HG02973 (cell line): Measurements from ENCODE around the gene TMEM132C.

ENCODE experiments used
- ATAC-seq: cut with Tn5 transposase; IDR thresholded peaks from one replicate; pipeline ENCODE4 v1.9.1; 2021; ENCODE audit warnings: moderate library complexity; ENCODE audit not compliant: unreplicated experiment

The TMEM132C gene

DNA sequence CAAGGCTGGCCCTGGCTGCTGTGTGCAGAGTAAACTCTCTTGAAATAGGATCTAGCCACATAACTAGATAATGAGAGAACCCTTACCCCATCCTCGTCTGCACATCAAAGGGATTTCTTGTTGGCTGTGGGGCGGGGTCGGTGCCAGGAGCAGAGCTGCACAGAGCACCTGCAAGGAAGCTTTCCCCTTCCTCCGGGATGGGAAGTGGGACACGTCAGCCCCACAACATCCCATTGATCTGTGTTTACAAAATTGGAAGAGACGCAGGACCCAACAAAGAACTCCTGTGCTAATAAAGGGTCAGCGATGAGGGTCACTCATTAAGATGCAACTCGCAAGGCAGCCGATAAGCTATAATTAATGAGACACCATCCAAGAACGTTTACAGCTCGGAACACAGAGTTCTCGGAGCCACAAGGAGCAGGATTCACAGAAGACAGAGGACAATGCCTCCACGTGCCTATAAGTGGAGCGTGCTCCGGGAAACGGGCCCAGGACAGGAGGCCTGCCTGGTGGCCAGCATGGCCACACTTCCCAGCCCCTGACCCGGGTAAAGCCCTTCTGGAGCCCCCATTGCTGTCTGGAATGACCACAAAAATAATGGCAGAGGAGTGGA is 385.3 kb downstream of the TMEM132C start:
- no peak for ATAC-seq

GRCh38 chr12:128654468-128654867 is 387.5 kb downstream of the TMEM132C start:
- ATAC-seq, result no peak

- no peak for ATAC-seq
Observed at GRCh38 chr12:128657378-128657777, 390.4 kb downstream of the TMEM132C start.

- no peak for ATAC-seq
Observed at GRCh38 chr12:128660532-128661225, 393.7 kb downstream of the TMEM132C start.

DNA sequence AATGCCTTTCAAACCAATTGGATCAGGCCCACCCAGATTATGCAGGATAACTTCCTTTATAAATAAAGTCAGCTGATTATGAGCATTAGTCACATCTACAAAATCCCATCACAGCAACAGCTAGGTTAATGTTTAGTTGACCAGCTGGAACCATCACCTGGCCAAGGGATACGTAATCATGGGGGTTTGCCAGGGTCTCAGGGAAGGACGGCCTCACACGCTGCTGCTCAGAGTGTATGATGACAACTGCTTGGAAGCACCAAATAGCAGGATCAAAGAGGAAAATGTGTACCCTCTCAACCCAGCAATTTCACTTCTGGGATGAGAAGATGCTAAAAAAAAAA is 394.2 kb downstream of the TMEM132C start:
- no peak for ATAC-seq

DNA sequence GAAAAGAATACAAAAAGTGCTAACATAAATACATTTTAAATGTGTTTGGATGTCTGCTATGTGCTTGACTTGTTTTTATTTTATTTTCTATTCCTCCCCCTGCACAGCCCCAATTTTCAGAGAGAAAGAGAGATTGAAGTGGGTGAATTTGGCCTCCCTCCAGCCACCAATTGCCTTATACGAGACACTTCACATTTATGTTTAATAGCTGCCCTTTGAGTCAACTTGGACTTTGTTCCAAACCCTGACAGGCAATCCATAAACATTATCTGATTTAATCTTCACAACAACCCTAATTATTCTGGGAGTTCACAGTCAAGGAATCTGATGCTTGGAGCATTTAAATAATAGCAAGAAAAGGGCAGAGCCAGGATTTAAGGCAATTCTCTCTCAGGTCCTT is 395.1 kb downstream of the TMEM132C start:
- ATAC-seq, result no peak

GRCh38 chr12:128664501-128664900 is 397.5 kb downstream of the TMEM132C start:
- no peak for ATAC-seq

DNA sequence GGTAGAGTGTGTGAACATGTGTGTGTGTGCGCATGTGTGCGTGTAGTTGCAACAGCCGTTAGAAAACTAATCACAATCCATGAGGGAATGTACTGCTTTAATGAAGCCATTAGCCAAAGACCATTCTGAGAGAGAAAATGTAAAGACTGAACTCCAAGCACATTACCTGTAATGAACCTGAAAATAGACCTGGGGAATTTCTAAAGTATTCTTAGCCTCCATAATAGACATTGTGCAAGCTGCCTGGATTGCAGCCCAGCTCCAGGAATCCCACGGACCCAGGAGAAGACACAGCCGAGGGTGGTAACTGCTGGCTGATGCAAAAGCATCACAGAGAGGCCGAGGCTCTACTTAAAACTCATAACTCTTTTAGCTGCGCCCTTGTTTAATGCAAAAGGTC is 400.2 kb downstream of the TMEM132C start:
- ATAC-seq, result no peak

DNA sequence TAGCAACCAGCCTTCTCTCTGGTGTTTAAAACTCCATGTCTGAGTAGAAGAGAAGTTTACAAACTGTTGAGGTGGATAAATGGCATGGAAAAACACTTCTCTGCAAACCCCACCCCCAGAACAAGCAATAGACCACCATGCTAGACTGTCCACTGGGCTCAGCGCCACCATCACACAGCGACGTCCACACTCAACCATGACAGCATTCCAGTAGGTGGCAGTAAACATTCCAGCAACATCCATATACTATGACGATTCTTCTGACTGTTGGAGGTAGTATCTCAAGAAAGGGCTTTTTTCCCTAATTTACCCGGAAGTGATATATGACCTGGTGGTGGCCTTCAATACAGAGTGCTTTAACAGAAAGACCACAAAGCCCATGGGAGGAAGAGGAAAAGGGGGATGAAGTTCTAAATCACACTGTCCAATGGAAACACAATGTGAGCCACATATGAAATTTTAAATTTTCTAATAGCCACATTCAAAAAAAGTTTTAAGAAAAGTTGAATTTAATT is 404.6 kb downstream of the TMEM132C start:
- ATAC-seq, result no peak

DNA sequence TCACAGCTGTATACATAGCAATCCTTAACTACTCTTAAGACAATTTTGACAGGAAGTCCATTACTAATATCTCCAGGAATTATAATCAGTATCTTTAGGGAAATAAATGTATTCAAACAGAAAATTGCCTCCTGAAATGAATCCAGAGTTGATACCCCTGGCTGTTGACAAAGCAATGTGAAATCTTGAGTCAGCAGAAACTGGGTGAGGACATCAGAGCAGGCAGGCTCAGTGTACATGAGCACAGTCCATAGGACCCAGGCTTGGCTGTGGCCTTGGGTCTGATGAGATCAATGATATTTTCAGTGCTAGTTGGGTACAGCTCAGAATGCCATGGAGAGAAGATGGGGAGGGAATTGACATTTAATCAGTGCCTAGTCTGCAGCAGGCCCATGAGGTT is 405.5 kb downstream of the TMEM132C start:
- ATAC-seq, result no peak

DNA sequence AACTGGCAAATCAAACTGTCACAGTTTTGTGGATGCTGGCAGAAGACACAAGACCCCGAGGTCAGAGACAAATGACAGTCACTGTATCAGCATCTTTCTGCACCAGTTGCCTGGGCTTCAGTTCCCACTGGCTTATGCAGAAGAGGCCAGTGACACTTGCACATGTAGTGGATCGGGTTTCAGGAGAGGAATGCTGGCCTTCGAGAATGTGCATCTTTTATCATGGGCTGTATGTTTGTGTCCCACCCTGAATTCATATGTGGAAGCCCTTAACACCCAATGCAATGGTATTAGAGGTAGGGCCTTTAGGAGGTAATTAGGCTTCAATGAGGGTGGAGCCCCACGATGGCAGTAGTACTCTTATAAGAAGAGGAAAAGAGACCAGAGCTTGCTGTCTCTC is 405.9 kb downstream of the TMEM132C start:
- no peak for ATAC-seq

DNA sequence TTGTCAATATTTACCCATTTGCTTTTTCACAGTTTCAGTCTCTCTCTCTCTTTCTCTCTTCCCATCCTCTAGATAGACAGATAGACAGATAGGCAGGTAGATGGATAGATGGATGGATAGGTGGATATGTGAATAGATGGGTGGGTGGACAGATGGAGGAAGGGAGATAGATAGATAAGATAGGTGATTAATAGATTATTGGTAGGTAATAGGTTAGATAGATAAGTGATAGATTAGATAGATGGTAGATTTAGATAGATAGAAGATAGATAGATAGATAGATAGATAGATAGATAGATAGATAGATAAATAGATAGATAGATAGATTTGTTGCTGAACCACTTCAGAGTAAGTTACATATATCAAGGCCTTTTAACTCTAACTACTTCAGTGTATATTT is 408.6 kb downstream of the TMEM132C start:
- ATAC-seq, result no peak

- ATAC-seq, result no peak
Observed at GRCh38 chr12:128680555-128680954, 413.6 kb downstream of the TMEM132C start.

DNA sequence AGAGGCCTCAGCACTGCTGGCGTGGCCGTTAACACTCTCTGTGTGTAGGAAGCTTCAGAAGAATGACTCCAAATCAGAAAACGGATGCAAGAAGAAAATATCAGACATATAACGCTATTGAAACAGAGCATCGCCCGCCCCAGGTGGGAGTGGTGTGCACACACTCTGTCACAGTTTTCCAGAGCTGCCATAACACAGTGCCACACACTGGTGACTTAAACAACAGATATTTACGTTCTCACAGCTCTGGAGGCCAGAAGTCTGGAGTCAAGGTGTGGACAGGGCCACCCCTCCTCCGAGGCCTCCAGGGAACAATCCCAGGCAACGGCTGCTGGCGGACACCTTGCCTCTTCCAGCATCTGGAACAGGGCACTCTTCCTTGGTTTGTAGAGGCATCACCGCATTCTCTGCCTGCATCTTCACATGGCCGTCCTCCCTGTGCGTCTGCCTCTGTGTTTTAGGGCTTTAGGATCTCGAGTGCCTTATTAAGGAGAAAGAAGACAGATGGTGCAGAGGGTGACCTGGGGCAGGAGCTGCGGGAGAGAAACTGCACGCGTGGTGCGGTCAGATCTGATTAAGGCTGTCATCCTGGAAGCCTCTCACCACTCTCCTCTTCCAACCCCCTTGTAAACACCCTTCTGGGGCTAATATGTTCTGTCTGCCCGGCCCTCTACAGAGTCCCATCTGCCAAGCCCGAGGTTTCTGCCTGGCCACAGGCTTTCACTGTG is 415.7 kb downstream of the TMEM132C start:
- no peak for ATAC-seq

DNA sequence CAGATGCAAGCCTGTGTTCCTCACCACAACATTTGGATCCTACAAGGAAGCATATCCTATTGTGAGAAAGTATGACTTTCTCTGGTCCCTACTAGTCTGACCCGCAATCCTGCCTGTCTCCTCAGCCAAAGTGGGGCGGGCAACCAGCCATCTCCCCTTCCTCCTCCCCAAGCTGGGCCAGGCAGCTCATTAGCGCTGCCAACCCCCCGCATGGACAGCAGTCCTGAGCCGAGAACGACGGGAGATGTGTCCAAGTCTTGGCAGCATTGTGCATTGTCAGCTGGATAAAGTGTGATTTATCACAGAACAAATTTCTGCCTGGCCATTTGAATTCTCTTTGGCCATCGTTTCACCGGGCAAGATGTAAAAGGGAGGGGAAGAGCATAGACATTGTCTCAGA is 417.4 kb downstream of the TMEM132C start:
- no peak for ATAC-seq

DNA sequence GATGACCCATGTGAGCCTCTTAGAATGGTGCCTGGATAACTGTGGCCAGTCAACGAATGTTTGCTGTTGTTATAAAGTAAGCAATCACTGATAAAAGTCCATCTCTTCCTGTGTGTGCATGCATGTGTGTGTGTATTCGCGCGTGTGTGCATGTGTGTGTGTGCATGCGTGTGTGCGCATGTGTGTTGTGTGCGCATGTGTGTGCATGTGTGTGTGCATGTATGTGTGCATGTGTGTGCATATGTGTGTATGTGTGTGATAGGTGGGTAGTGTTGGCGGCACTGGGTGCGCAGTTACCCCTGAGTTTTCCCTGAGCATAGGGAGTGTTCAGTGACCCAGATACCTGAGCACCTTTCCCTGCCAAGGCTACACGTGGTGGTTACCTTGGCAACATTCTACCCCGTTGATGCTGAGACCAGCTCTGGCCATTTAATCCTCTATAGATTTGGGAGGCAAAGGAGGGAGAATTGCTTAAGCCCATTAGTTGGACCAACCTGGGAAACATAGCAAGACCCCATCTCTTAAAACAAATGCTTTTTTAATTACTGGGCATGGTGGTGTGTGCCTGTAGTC is 419.0 kb downstream of the TMEM132C start:
- ATAC-seq, result no peak

GRCh38 chr12:128687851-128688250 is 420.9 kb downstream of the TMEM132C start:
- ATAC-seq, result no peak

- ATAC-seq, result no peak
Observed at GRCh38 chr12:128690641-128691040, 423.7 kb downstream of the TMEM132C start.

DNA sequence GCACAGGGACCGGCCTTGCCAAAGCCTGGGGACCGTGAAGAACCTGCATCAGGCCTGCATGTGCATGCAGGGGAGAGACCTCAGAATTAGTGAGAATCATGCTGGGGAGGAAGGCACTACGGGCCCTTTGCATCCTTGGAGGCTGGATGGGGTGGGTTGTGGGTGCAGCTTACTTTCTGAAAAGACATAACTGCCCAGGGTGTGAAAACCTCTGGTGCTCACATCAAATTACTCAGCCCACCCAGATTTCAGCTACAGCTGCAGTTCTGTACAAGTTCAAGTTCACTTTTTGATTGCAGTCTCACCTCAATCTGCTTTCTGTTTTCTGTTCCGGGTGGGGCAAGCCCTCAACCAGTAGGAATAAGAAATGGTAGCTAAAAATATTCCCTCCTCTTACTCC is 426.1 kb downstream of the TMEM132C start:
- no peak for ATAC-seq

- no peak for ATAC-seq
Observed at GRCh38 chr12:128693771-128694170, 426.8 kb downstream of the TMEM132C start.

- ATAC-seq, result no peak
Observed at GRCh38 chr12:128694445-128694844, 427.5 kb downstream of the TMEM132C start.

DNA sequence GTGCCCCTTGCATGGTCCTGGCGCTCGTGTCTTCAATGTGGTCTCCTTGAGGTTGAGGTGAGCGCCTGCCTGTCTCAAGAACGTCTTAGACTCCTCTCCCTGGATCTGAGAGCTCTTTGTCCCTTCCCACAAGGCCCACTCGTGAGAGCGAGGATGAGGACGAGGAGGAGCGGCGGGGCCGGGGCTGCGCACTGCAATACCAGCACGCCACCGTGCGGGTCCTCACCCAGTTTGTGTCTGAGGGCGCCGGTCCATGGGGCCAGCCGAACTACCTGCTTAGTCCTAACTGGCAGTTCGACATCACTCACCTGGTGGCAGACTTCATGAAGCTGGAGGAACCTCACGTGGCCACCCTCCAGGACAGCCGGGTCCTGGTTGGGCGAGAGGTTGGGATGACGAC is 428.7 kb downstream of the TMEM132C start:
- no peak for ATAC-seq
